ENCODE results near the gene NRP1.

- no peak for TF ChIP-seq CTCF (IDR thresholded peaks at IDR 0.05)
- no peak for TF ChIP-seq POLR2A (IDR thresholded peaks at IDR 0.05)
These were observed 23.6 kb downstream of the NRP1 start for GRCh38 chr10:33310853-33311252.

Data from lower leg skin (tissue), 3 donors.